Measurements from ENCODE around the gene VIL1.

The VIL1 gene

GRCh38 chr2:218501665-218502064 is 82.7 kb downstream of the VIL1 start:
- TF ChIP-seq CREB5 (CRISPR knock-in tag; IDR thresholded peaks at IDR 0.05; ENCODE audit: low read depth) (no peak), PPARA (CRISPR knock-in tag; IDR thresholded peaks at IDR 0.05; ENCODE audit: borderline replicate concordance) (no peak), ESRRG (CRISPR knock-in tag; IDR thresholded peaks at IDR 0.05) (no peak), ZC3H10 (CRISPR knock-in tag; IDR thresholded peaks at IDR 0.05) (no peak), ZFP30 (CRISPR knock-in tag; IDR thresholded peaks at IDR 0.05) (no peak), TOX (CRISPR knock-in tag; IDR thresholded peaks at IDR 0.05; ENCODE audit: borderline replicate concordance) (no peak)
- ATAC-seq: peak; percentile 92
